Measurements from ENCODE around the gene ANKS1B. TPM values are rescaled to one million over a fixed set of nuclear protein-coding genes. Genes with fewer than 3 reads are reported as not detected.

The ANKS1B gene
- total and polyA plus RNA-seq, 4 donors = 0.03 to 3.4 (median 0.53) TPM

GRCh38 chr12:98828802-98829600 is 1155.7 kb downstream of the ANKS1B start:
- no peak for DNase-seq (ENCODE audit: low spot score)
- Histone ChIP-seq H3K27me3 (ENCODE audit: control insufficient read depth in 4 of 4, insufficient read depth in 4 of 4, low read length in 3 of 4) (peaks cover 0 to 7% (median 1%) of the 10 kb centered on the region in 4 donors), H3K36me3 (ENCODE audit: control insufficient read depth in 4 of 4, insufficient read depth in 3 of 4, low read depth in 1 of 4, low read length in 3 of 4) (no peaks in the 10 kb centered on the region), H3K9me3 (ENCODE audit: control insufficient read depth in 4 of 4, low read length in 3 of 4) (no peaks in the 10 kb centered on the region), H3K27ac (ENCODE audit: low read depth in 1 of 2, low read length in 2 of 2) (no peak overlapping the region), H3K4me3 (ENCODE audit: low read depth in 1 of 3, low read length in 3 of 3) (no peak overlapping the region), H3K9ac (ENCODE audit: low read depth in 1 of 2, low read length in 2 of 2) (no peak overlapping the region), H3K4me1 (ENCODE audit: control insufficient read depth in 4 of 4, insufficient read depth in 4 of 4, low read length in 3 of 4) (peaks cover 0 to 4% (median 0%) of the 10 kb centered on the region in 4 donors)
- TF ChIP-seq FOXA1 (IDR thresholded peaks at IDR 0.05) (no peak), MAX (IDR thresholded peaks at IDR 0.05) (no peak), NR2F2 (IDR thresholded peaks at IDR 0.05) (no peak), FOXA2 (IDR thresholded peaks at IDR 0.05) (no peak), TAF1 (conservative IDR thresholded peaks at IDR 0.05) (no peak), RXRA (IDR thresholded peaks at IDR 0.05) (no peak), GABPA (IDR thresholded peaks at IDR 0.05 in 1 of 2, conservative IDR thresholded peaks at IDR 0.05 in 1 of 2) (no peak), RAD21 (IDR thresholded peaks at IDR 0.05) (no peak), HNF4A (conservative IDR thresholded peaks at IDR 0.05) (no peak), ATF3 (IDR thresholded peaks at IDR 0.05) (no peak), REST (IDR thresholded peaks at IDR 0.05) (no peak), ZBTB33 (IDR thresholded peaks at IDR 0.05) (no peak), EGR1 (IDR thresholded peaks at IDR 0.05; ENCODE audit: low read depth in 2 of 2) (no peak), HNF4G (IDR thresholded peaks at IDR 0.05) (no peak), JUND (IDR thresholded peaks at IDR 0.05) (no peak), CTCF (IDR thresholded peaks at IDR 0.05; ENCODE audit: low read depth, low read length, missing input control) (no peak), SP1 (IDR thresholded peaks at IDR 0.05) (no peak), YY1 (IDR thresholded peaks at IDR 0.05) (no peak)
- WGBS = 75% methylated on average over 8 of the region's 8 CpGs
